ENCODE data around the gene DNMT3A.

DNA sequence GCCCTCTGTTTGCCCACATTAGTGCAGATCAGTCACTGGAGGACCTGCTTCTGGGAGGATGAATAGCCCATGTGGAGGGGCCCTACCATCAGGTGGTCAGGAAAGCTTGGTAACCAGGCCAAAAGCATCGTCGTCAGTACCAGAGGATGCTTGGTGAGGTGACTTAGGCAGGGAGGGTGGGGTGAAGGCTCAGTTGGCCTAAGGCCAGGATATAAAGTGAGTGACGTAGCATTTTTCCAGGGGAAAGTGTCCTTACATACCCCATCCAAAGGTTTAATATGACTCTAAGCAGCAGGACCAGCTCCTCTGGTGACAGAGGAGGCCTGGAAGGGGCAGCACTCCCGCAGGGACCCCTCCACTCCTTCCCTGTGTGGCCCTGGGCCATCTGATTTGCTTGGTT lies 27.7 kb upstream of the DNMT3A start:
- TF ChIP-seq, protein P1, sequence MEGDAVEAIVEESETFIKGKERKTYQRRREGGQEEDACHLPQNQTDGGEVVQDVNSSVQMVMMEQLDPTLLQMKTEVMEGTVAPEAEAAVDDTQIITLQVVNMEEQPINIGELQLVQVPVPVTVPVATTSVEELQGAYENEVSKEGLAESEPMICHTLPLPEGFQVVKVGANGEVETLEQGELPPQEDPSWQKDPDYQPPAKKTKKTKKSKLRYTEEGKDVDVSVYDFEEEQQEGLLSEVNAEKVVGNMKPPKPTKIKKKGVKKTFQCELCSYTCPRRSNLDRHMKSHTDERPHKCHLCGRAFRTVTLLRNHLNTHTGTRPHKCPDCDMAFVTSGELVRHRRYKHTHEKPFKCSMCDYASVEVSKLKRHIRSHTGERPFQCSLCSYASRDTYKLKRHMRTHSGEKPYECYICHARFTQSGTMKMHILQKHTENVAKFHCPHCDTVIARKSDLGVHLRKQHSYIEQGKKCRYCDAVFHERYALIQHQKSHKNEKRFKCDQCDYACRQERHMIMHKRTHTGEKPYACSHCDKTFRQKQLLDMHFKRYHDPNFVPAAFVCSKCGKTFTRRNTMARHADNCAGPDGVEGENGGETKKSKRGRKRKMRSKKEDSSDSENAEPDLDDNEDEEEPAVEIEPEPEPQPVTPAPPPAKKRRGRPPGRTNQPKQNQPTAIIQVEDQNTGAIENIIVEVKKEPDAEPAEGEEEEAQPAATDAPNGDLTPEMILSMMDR (IDR thresholded peaks at IDR 0.05) = no peak
- TF ChIP-seq EZH2 (IDR thresholded peaks at IDR 0.05; ENCODE audit: borderline replicate concordance, insufficient read depth, low read depth, low read length, poor library complexity, severe bottlenecking) = no peak

All from B cell (primary cell).